Epithelial cell of proximal tubule (primary cell): ENCODE results near the gene SUSD2. TPM values are rescaled to one million over a fixed set of nuclear protein-coding genes. Genes with fewer than 3 reads are reported as not detected.
"Not testable (repeated sequence)": the region's sequence is repeated elsewhere in the genome, so short reads cannot be mapped to it uniquely, and the experiment has no call there.

ENCODE experiments used
- DNase-seq: peaks from one replicate; pipeline ENCODE4 v3.0.0-alpha.2; 2011; ENCODE audit warnings: low read depth
- H3K4me3 ChIP-seq: 2 replicates; pipeline ENCODE4 v1.5.1; 2011; ENCODE audit warnings: low read depth, mild to moderate bottlenecking, low read length
- total RNA-seq: library from RNA; depleted of rRNA; stranded (reverse); fragments of >200 nt; gene quantifications from 2 replicates; pipeline ENCODE4 v1.2.3, GENCODE V29; 2015
- TF ChIP-seq, protein P1 (sequence below): conservative IDR thresholded peaks from 2 replicates; pipeline ENCODE4 v1.5.1; 2012; ENCODE audit warnings: low read depth, mild to moderate bottlenecking, low read length

The SUSD2 gene
- total RNA-seq, 1 donor from 2014 or later = 0.06 TPM

DNA sequence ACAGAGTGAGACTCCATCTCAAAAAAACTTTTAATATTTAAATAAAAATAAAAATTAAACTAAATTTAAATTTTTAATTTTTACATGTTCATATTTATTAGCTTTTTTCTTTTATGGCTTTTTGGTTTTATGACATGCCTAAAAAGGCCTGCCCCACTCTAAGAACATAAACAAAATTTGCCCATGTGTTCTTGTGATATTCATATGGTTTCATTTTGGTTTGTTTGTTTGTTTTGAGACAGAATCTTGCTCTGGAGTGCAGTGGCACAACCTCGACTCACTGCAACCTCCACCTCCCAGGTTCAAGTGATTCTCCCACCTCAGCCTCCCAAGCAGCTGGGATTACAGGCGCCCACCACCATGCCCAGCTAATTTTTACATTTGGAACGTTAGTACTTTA lies 27.7 kb downstream of the SUSD2 start:
- TF ChIP-seq, protein P1, sequence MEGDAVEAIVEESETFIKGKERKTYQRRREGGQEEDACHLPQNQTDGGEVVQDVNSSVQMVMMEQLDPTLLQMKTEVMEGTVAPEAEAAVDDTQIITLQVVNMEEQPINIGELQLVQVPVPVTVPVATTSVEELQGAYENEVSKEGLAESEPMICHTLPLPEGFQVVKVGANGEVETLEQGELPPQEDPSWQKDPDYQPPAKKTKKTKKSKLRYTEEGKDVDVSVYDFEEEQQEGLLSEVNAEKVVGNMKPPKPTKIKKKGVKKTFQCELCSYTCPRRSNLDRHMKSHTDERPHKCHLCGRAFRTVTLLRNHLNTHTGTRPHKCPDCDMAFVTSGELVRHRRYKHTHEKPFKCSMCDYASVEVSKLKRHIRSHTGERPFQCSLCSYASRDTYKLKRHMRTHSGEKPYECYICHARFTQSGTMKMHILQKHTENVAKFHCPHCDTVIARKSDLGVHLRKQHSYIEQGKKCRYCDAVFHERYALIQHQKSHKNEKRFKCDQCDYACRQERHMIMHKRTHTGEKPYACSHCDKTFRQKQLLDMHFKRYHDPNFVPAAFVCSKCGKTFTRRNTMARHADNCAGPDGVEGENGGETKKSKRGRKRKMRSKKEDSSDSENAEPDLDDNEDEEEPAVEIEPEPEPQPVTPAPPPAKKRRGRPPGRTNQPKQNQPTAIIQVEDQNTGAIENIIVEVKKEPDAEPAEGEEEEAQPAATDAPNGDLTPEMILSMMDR = no peak
- H3K4me3 ChIP-seq = no peak overlapping the region

DNA sequence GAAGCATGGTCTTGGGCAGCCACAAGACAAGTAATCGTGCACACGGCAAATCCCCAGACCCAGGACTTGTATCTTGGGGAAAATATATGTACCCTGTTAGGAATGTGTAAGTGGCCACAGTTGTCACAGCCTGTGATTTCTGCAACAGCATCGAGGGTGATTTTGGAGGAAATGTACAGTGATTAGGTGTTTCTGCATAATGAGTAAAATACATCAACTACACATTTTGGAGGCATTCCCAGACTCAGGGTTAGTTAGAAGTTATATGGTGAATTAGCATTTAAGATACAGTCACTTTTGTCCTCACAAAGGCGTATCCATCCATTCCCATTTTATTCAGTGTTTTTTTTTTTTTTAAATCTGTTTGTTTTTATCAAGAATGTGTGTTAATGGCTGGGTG lies 28.4 kb downstream of the SUSD2 start:
- DNase-seq = no peak
- TF ChIP-seq, protein P1 = no peak
- H3K4me3 ChIP-seq = no peak overlapping the region

More for the DNA sequence above, 27.7 kb downstream of the SUSD2 start:
- DNase-seq = no peak

DNA sequence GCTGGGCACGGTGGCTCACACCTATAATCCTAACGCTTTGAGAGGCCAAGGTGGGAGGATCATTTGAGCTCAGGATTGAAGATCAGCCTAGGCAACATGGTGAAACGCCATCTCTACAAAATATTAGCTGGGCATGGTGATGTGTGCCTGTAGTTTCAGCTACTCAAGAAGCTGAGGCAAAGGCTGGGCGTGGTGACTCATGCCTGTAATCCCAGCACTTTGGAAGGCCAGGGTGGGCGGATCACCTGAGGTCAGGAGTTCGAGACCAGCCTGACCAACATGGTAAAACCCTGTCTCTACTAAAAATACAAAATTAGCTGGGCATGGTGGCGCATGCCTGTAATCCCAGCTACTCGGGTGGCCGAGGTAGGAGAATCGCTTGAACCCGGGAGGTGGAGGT lies 29.1 kb downstream of the SUSD2 start:
- not testable (repeated sequence) for H3K4me3 ChIP-seq, DNase-seq

DNA sequence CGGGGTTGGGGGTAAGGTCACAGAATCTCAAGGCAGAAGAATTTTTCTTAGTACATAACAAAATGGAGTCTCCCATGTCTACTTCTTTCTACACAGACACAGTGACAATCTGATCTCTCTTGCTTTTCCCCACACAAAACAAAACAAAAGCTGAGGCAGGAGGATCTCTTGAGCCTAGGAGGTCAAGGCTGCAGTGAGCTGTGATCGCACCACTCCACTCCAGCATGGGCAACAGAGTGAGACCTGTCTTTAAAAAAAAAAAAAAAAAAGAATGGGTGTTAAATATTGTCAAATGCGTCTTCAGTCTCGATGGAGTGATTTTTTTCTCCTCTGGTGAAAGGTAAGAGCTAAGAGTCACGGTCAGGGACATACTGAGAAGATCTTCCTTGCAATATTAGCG lies 30.4 kb downstream of the SUSD2 start:
- H3K4me3 ChIP-seq, DNase-seq: not testable (repeated sequence)

DNA sequence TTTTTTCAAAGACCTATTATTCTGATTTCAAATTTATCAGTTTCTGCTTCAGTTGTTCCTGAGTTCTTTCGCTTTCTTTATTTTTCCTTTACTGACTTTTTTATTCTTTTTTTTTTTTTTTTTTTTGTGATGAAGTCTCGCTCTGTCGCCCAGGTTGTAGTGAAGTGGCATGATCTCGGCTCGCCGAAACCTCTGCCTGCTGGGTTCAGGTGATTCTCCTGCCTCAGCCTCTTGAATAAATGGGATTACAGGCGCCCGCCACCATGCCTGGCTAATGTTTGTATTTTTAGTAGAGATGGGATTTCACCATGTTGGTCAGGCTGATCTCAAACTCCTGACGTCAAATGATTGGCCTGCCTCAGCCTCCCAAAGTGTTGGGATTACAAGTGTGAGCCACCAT lies 31.8 kb downstream of the SUSD2 start:
- not testable (repeated sequence) for DNase-seq, H3K4me3 ChIP-seq

DNA sequence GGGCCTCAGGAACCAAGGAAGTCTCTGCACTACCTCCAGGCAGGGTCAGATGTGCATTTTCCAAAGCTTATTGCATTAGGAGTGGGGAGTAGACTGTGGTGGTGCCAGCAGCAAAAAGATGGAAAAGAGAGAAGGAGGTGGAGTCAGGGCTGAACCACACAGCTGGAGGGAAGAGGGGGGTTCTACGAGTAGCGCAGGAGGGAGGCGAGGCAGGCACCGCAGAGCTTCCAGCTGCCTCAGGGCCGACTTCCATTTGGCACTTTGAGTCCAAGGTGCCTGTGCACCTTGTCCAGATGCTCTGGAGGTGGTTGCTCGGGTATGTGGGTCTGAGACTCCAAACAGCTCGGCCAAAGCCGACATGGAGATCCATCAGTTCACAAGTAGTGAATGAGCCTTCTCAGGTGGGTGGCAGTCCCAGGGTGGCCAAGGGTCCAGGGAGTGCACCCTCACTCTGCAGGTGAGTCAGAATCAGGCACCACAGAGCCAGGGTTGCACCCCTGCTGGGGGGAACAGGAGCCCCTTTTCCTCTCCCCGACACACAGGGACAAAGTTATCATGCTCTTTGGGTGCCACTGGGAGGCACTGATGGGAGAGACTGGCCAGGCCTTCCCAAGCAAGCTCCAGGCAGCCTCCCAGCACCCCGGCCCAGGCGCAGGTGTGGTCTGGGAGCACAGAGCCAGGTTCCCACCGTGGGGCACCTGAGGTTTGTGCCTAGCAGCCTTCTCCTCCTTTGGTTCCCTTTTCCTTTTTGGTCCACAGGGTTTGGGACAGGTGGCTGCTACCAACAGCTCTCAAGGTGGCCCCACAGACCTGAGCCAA lies 33.4 kb downstream of the SUSD2 start:
- TF ChIP-seq, protein P1 = no peak
- DNase-seq = no peak
- no peak overlapping the region for H3K4me3 ChIP-seq

DNA sequence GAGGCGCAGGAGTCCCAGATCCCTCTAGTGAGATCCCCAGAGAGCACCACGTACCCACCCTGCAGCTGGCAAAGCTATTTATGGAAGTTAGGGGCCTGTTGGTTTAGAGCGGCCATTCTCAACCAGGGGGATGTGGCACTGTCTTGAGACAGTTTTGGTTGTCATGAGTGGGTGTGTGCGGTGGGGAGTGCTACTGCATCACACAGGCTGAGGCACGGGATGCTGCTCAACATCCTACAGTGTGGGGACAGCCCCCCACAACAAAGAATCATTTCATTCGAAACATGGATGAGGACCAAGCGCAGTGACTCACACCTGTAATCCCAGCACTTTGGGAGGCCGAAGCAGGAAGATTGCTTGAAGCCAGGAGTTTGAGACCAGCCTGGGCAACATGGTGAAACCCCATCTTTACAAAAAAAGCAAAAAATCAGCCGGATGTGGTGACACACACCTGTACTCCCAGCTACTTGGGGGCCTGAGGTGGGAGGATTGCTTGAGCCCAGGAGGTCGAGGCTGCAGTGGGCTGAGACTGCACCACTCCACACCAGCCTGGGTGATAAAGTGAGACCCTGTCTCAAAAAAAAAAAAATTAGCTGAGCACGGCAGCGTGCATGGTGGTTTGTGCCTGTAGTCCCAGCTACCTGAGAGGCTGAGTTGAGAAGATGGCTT lies 35.4 kb downstream of the SUSD2 start:
- no peak overlapping the region for H3K4me3 ChIP-seq
- no peak for DNase-seq
- TF ChIP-seq, protein P1 = no peak

DNA sequence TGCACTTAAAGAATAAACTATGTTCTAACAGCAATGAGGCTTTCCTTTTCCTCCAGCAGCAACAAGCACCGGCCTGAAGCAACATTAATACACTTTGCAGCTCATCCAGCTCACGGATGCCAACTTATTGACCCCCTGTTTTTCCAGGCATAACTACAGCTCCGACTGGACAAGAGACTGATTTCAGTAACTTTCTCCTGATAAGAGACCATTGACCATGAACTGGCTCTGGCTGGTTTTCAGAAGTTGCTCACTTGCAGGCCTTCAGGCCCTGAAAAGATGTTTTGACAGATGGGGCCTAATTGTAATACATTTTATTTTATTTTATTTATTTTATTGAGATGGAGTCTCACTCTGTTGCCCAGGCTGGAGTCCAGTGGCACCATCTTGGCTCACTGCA lies 36.1 kb downstream of the SUSD2 start:
- H3K4me3 ChIP-seq = no peak overlapping the region
- TF ChIP-seq, protein P1 = no peak
- DNase-seq = no peak
